NT2/D1 (cell line): ENCODE results near the gene CTNNA3.

Source experiments
- SUZ12 ChIP-seq: IDR thresholded peaks from 2 replicates; pipeline ENCODE4 v1.6.1; 2011; ENCODE audit not compliant: insufficient read length, insufficient read depth; ENCODE audit errors: extremely low read depth
- YY1 ChIP-seq: IDR thresholded peaks from 2 replicates; pipeline ENCODE4 v1.6.1; 2011; ENCODE audit not compliant: insufficient read length, insufficient read depth
- ZNF274 ChIP-seq: IDR thresholded peaks from 2 replicates; pipeline ENCODE4 v1.6.1; 2011; ENCODE audit warnings: mild to moderate bottlenecking, low read depth, low read length

- TF ChIP-seq ZNF274 (no peak), YY1 (no peak), SUZ12 (no peak)
These were observed 17.5 kb downstream of the CTNNA3 start for GRCh38 chr10:67678335-67678974.
